A549 (cell line): ENCODE measurements around the gene RSAD1. TPM values are rescaled to one million over a fixed set of nuclear protein-coding genes. Genes with fewer than 3 reads are reported as not detected.

ENCODE experiments used
- ATAC-seq, 2 experiments: fragments of 200-7000 bp in 1 of 2; fragments of >200 bp in 1 of 2; cut with Nextera tagmentation in 1 of 2; cut with Tn5 transposase in 1 of 2; 3 replicates each; pipeline versions ENCODE4 v1.8.0 to v1.9.1; 2018 to 2020; ENCODE audit warnings: mild to moderate bottlenecking in 1 of 2, moderate library complexity in 1 of 2
- CTCF ChIA-PET: fragments of 300-600 bp; sonication (Branson Sonifier 250); formaldehyde crosslinking; extraction: SDS; loops from one replicate; lab custom pipeline; 2021; ENCODE audit warnings: antibody characterized with exemption, inconsistent platforms; lab: Yijun Ruan, JAX
- POLR2A ChIA-PET: fragments of 350-600 bp; formaldehyde crosslinking; extraction: SDS; loops from one replicate; lab custom pipeline; 2021; ENCODE audit warnings: antibody characterized with exemption, inconsistent platforms; lab: Yijun Ruan, JAX
- DNase-seq, 2 experiments: peaks; one replicate each; pipeline versions ENCODE4 v3.0.0 to v3.0.0-alpha.2; 2011 to 2016; ENCODE audit warnings: low read depth in 1 of 2, low spot score in 1 of 2
- FAIRE-seq: peaks from 2 replicates; lab custom pipeline; 2011; peaks lifted over from hg19 to GRCh38; lab: Jason Lieb, UNC
- H3K27ac ChIP-seq, 2 experiments: fragments of >200 bp; sonication (Bioruptor Twin); formaldehyde crosslinking; 3 replicates each; pipeline ENCODE4 v1.5.1; 2016 to 2017
- H3K4me1 ChIP-seq: fragments of >200 bp; sonication (Bioruptor Twin); formaldehyde crosslinking; 3 replicates; pipeline ENCODE4 v1.6.1; 2016
- H3K4me2 ChIP-seq: fragments of >200 bp; sonication (Bioruptor Twin); formaldehyde crosslinking; 3 replicates; pipeline ENCODE4 v1.6.1; 2016
- H3K4me3 ChIP-seq: fragments of >200 bp; sonication (Bioruptor Twin); formaldehyde crosslinking; 3 replicates; pipeline ENCODE4 v1.5.1; 2016
- H3K9me3 ChIP-seq: fragments of >200 bp; sonication (Bioruptor Twin); formaldehyde crosslinking; 3 replicates; pipeline ENCODE4 v1.6.1; 2016
- ATOH8 ChIP-seq: fragments of 250-450 bp; sonication (Bioruptor Pico); IDR thresholded peaks from 2 replicates; pipeline ENCODE4 v1.5.0; 2020; ENCODE audit warnings: low read depth, mild to moderate bottlenecking, moderate library complexity
- EHF ChIP-seq: fragments of 250-450 bp; sonication (Bioruptor Pico); IDR thresholded peaks from 2 replicates; pipeline ENCODE4 v1.5.0; 2020; ENCODE audit warnings: mild to moderate bottlenecking
- ELK1 ChIP-seq: fragments of 150-350 bp; IDR thresholded peaks from 2 replicates; pipeline ENCODE4 v1.6.1; 2014; ENCODE audit warnings: low read depth, mild to moderate bottlenecking, low read length
- FOSL2 ChIP-seq, 2 experiments: fragments of 450-650 bp in 1 of 2; fragments of >200 bp in 1 of 2; sonication (Bioruptor Twin) in 1 of 2; formaldehyde crosslinking; IDR thresholded peaks; 2 replicates each; pipeline versions ENCODE4 v1.5.0 to v1.6.1; 2016 to 2020; ENCODE audit warnings: mild to moderate bottlenecking in 1 of 2, moderate library complexity in 1 of 2
- HDAC2 ChIP-seq: fragments of 200-600 bp; sonication (generic); IDR thresholded peaks from 2 replicates; pipeline ENCODE4 v1.6.1; 2016
- HOXA7 ChIP-seq: fragments of 250-450 bp; sonication (Bioruptor Pico); IDR thresholded peaks from 2 replicates; pipeline ENCODE4 v1.5.0; 2020; ENCODE audit warnings: mild to moderate bottlenecking, moderate library complexity
- JUN ChIP-seq, 2 experiments: fragments of >200 bp; sonication (Bioruptor Twin); formaldehyde crosslinking; IDR thresholded peaks; 2 replicates in 1 of 2; 3 replicates in 1 of 2; pipeline ENCODE4 v1.6.1; 2016 to 2017
- MAFK ChIP-seq: fragments of 450-650 bp; IDR thresholded peaks from 2 replicates; pipeline ENCODE4 v1.6.1; 2014; ENCODE audit not compliant: partially characterized antibody
- MAZ ChIP-seq: fragments of 150-350 bp; IDR thresholded peaks from 2 replicates; pipeline ENCODE4 v1.6.1; 2014; ENCODE audit warnings: antibody characterized with exemption, low read depth, low read length, borderline replicate concordance
- MYC ChIP-seq: IDR thresholded peaks from 2 replicates; pipeline ENCODE4 v1.6.1; 2012; ENCODE audit warnings: mild to moderate bottlenecking, inconsistent platforms, low read length, improper control_type of control experiment, borderline replicate concordance
- PHF8 ChIP-seq: fragments of 200-600 bp; sonication (generic); IDR thresholded peaks from 2 replicates; pipeline ENCODE4 v1.6.1; 2016; ENCODE audit warnings: low read depth, mild to moderate bottlenecking, antibody characterized with exemption, moderate library complexity, borderline replicate concordance
- POLR2A ChIP-seq: IDR thresholded peaks from 2 replicates; pipeline ENCODE4 v1.6.1; 2012; ENCODE audit warnings: mild to moderate bottlenecking, low read length
- RAD21 ChIP-seq, 2 experiments: fragments of >200 bp in 1 of 2; sonication (Bioruptor Twin) in 1 of 2; formaldehyde crosslinking in 1 of 2; IDR thresholded peaks in 1 of 2; conservative IDR thresholded peaks in 1 of 2; 2 replicates in 1 of 2; 3 replicates in 1 of 2; pipeline ENCODE4 v1.6.1; 2012 to 2018; ENCODE audit warnings: inconsistent platforms in 1 of 2
- RCOR1 ChIP-seq: fragments of 150-350 bp; IDR thresholded peaks from 2 replicates; pipeline ENCODE4 v1.6.1; 2014; ENCODE audit warnings: antibody characterized with exemption, low read length, low read depth
- REST ChIP-seq: fragments of 200-600 bp; sonication (generic); IDR thresholded peaks from 2 replicates; pipeline ENCODE4 v1.6.1; 2016; ENCODE audit warnings: antibody characterized with exemption, mild to moderate bottlenecking, moderate library complexity
- TP53 ChIP-seq: fragments of 250-450 bp; sonication (Bioruptor Pico); IDR thresholded peaks from 2 replicates; pipeline ENCODE4 v1.5.0; 2021; ENCODE audit warnings: mild to moderate bottlenecking, moderate library complexity
- USF2 ChIP-seq: fragments of 450-650 bp; IDR thresholded peaks from 2 replicates; pipeline ENCODE4 v1.6.1; 2014; ENCODE audit warnings: antibody characterized with exemption
- ZSCAN20 ChIP-seq: fragments of 250-450 bp; sonication (Bioruptor Pico); IDR thresholded peaks from 2 replicates; pipeline ENCODE4 v1.8.0; 2022; ENCODE audit warnings: mild to moderate bottlenecking, moderate library complexity
- WGBS: methylation state at CpG from one replicate; pipeline ENCODE4 v1.1.6; 2017; ENCODE audit errors: missing lambda C conversion rate; 5-methylcytosine and 5-hydroxymethylcytosine counted together
- polyA plus RNA-seq, 4 experiments: library from polyadenylated mRNA; depleted of rRNA in 3 of 4; stranded (reverse); fragments of >200 nt; fragmentation: RNase III in 1 of 4; extraction: RNeasy Plus Mini Kit Qiagen cat#74134 plus additional on column Dnase treatment in 1 of 4; gene quantifications; 2 replicates in 3 of 4; 3 replicates in 1 of 4; pipeline ENCODE4 v1.2.3, GENCODE V29; 2011 to 2017

The RSAD1 gene
- polyA plus RNA-seq, 2 of the 4 experiments (the other 2 are of a cell fraction), result 38.2 to 42.0 TPM

GRCh38 chr17:50481648-50482047, 3.0 kb downstream of the RSAD1 start:
- no peak overlapping the region for H3K4me2 ChIP-seq
- ChIA-PET POLR2A (interaction anchor here (0.8 kb wide), 1 partner anchor 157 kb away, joined by 3 read pairs; no protein-coding TSS in a partner anchor), CTCF (interaction anchor here (0.6 to 5.0 kb wide), 39 partner anchors 9 to 371 kb away, joined by 3 to 119 read pairs (median 6); partner anchors contain the start of genes ACSF2, EPN3, LRRC59 and SPATA20)
- no peaks in the 10 kb centered on the region for H3K9me3 ChIP-seq
- TF ChIP-seq FOSL2 (IDR thresholded peaks at IDR 0.05), result no peak
- no peak for TF ChIP-seq FOSL2 (CRISPR knock-in tag; IDR thresholded peaks at IDR 0.05)
- no peak for TF ChIP-seq USF2
- TF ChIP-seq ATOH8, result no peak
- TF ChIP-seq MAZ, result no peak
- no peak for TF ChIP-seq MYC
- TF ChIP-seq RCOR1, result no peak
- TF ChIP-seq ZSCAN20 (CRISPR knock-in tag), result no peak
- no peak for TF ChIP-seq MAFK
- TF ChIP-seq POLR2A, result no peak
- no peak for TF ChIP-seq REST
- peaks cover 31% of the 10 kb centered on the region for H3K4me1 ChIP-seq
- H3K4me3 ChIP-seq, result no peak overlapping the region
- DNase-seq (no peak), ATAC-seq (no peak), FAIRE-seq (no peak)
- H3K27ac ChIP-seq, result peak overlapping the region in 1 of 2 experiments; percentile 54; a peak in 2 of 6 replicates
- WGBS, result 69% methylated on average over 4 of the region's 4 CpGs

- FAIRE-seq, result no peak
- ATAC-seq, result no peak; a peak in 1 of 6 replicates
- TF ChIP-seq JUN (IDR thresholded peaks at IDR 0.05), result no peak
- TF ChIP-seq EHF (CRISPR knock-in tag), result no peak
- no peak for TF ChIP-seq HDAC2
- no peak for TF ChIP-seq HOXA7 (CRISPR knock-in tag)
- no peak for TF ChIP-seq MAFK
- no peak for TF ChIP-seq PHF8
- TF ChIP-seq ATOH8, result no peak
- TF ChIP-seq ELK1, result no peak
- TF ChIP-seq RAD21 (conservative IDR thresholded peaks at IDR 0.05 in 1 of 2, IDR thresholded peaks at IDR 0.05 in 1 of 2), result no peak
- no peak for TF ChIP-seq TP53 (CRISPR knock-in tag)
- Histone ChIP-seq H3K27ac (peak overlapping the region in 1 of 2 experiments; percentile 54; a peak in 3 of 6 replicates), H3K4me3 (no peak overlapping the region), H3K4me1 (peaks cover 31% of the 10 kb centered on the region), H3K9me3 (no peaks in the 10 kb centered on the region), H3K4me2 (no peak overlapping the region)
- WGBS, result 59% methylated on average over 23 of the region's 23 CpGs
- ChIA-PET POLR2A (interaction anchor here (0.8 kb wide), 1 partner anchor 157 kb away, joined by 3 read pairs; no protein-coding TSS in a partner anchor), CTCF (interaction anchor here (0.6 to 5.0 kb wide), 43 partner anchors 8 to 666 kb away, joined by 3 to 119 read pairs (median 5); partner anchors contain the start of genes ACSF2, EPN3, LRRC59 and SPATA20)
- no peak for DNase-seq
These were observed 3.5 kb downstream of the RSAD1 start for GRCh38 chr17:50482110-50482509.
